T-helper 2 cell (primary cell): ENCODE measurements around the gene DKC1.
A peak's percentile ranks its signal among the peaks of the same experiment; 100 is the strongest.

ENCODE experiments used
- DNase-seq, 5 experiments: peaks; one replicate each; pipeline versions ENCODE4 v3.0.0 to v3.0.0-alpha.2; 2012 to 2022

Gene DKC1

GRCh38 chrX:154738011-154738738 is 24.5 kb upstream of the DKC1 start:
- peak in 1 of 5 experiments; percentile 66 for DNase-seq

- peak in 1 of 5 experiments; percentile 64 for DNase-seq
Observed at GRCh38 chrX:154739952-154740465, 22.7 kb upstream of the DKC1 start.

- DNase-seq, result no peak
Observed at GRCh38 chrX:154742613-154743012, 20.1 kb upstream of the DKC1 start.

GRCh38 chrX:154748712-154749339 is 13.8 kb upstream of the DKC1 start:
- peak in 3 of 5 experiments; percentile 16 to 67 (median 54) for DNase-seq

GRCh38 chrX:154749856-154750255 is 12.8 kb upstream of the DKC1 start:
- DNase-seq, result no peak

- peak; percentile 4 to 67 (median 20) for DNase-seq
Observed at GRCh38 chrX:154750301-154751202, 12.1 kb upstream of the DKC1 start, which contains the start of gene GAB3. TSS of gene GAB3 (minus strand) at chrX:154751077. CDS start at chrX:154751025, 52 bp downstream.

- DNase-seq, result no peak
Observed at GRCh38 chrX:154751203-154751668, 11.4 kb upstream of the DKC1 start.

- no peak for DNase-seq
Observed at GRCh38 chrX:154751669-154752271, 10.9 kb upstream of the DKC1 start.

- DNase-seq, result no peak
Observed at GRCh38 chrX:154758696-154759095, 4.0 kb upstream of the DKC1 start.

GRCh38 chrX:154761977-154762536 is 607 bp upstream of the DKC1 start:
- peak in 1 of 5 experiments; percentile 48 for DNase-seq

- DNase-seq, result no peak
Observed at GRCh38 chrX:154774622-154775021, 12.0 kb downstream of the DKC1 start.

- DNase-seq, result peak in 2 of 5 experiments; percentile 3 to 51
Observed at GRCh38 chrX:154775419-154776349, 13.0 kb downstream of the DKC1 start.

GRCh38 chrX:154776753-154777152 is 14.1 kb downstream of the DKC1 start:
- no peak for DNase-seq

- no peak for DNase-seq
Observed at GRCh38 chrX:154779261-154779660, 16.6 kb downstream of the DKC1 start.

GRCh38 chrX:154780968-154781367 is 18.3 kb downstream of the DKC1 start:
- no peak for DNase-seq

GRCh38 chrX:154784149-154784995 is 21.7 kb downstream of the DKC1 start:
- no peak for DNase-seq

- no peak for DNase-seq
Observed at GRCh38 chrX:154785716-154786115, 23.1 kb downstream of the DKC1 start.

- DNase-seq, result no peak
Observed at GRCh38 chrX:154791467-154791866, 28.8 kb downstream of the DKC1 start.

- no peak for DNase-seq
Observed at GRCh38 chrX:154791939-154792338, 29.3 kb downstream of the DKC1 start.
